Muscle of leg (tissue), 11 donors: ENCODE measurements around the gene KRT4. TPM values are rescaled to one million over a fixed set of nuclear protein-coding genes. Genes with fewer than 3 reads are reported as not detected.
"Not testable (repeated sequence)": the region's sequence is repeated elsewhere in the genome, so short reads cannot be mapped to it uniquely, and the experiment has no call there.

Source experiments
- DNase-seq: peaks from one replicate; pipeline ENCODE4 v3.0.0; 2013
- H3K27ac ChIP-seq: one replicate; pipeline ENCODE4 v1.5.1; 2013; ENCODE audit warnings: mild to moderate bottlenecking, low read length, control low read depth
- H3K27me3 ChIP-seq: one replicate; pipeline ENCODE4 v1.6.1; 2013; ENCODE audit warnings: low read length; ENCODE audit not compliant: control insufficient read depth, insufficient read depth
- H3K36me3 ChIP-seq: one replicate; pipeline ENCODE4 v1.6.1; 2013; ENCODE audit warnings: low read length; ENCODE audit not compliant: control insufficient read depth, insufficient read depth
- H3K4me1 ChIP-seq: one replicate; pipeline ENCODE4 v1.6.1; 2013; ENCODE audit warnings: low read length; ENCODE audit not compliant: control insufficient read depth, insufficient read depth
- H3K4me3 ChIP-seq: one replicate; pipeline ENCODE4 v1.5.1; 2013; ENCODE audit warnings: low read length, control low read depth
- H3K9me3 ChIP-seq: replicated peaks from 2 replicates; pipeline ENCODE4 v1.6.1; 2013; ENCODE audit warnings: low read depth, low read length; ENCODE audit not compliant: control insufficient read depth
- WGBS: methylation state at CpG from one replicate; pipeline ENCODE4 v1.1.5; 2013; ENCODE audit warnings: missing lambda C conversion rate; ENCODE audit not compliant: insufficient coverage; 5-methylcytosine and 5-hydroxymethylcytosine counted together
- polyA plus RNA-seq, 8 donors: library from polyadenylated mRNA; unstranded; fragments of 120-200 nt; gene quantifications; one replicate each; pipeline versions ENCODE4 v1.2.1 to v1.2.3, GENCODE V29; 2013; ENCODE audit warnings: inconsistent platforms in 1 of 8, low replicate concordance in 1 of 8; ENCODE audit not compliant: insufficient read length in 8 of 8, insufficient read depth in 1 of 8
- total RNA-seq: library from RNA; stranded (reverse); fragments of 120-200 nt; gene quantifications from one replicate; pipeline ENCODE4 v1.2.4, GENCODE V29; 2013

KRT4 gene
- total and polyA plus RNA-seq, 9 donors: 0.04 to 178 (median 0.44) TPM; not detected in 1

DNA sequence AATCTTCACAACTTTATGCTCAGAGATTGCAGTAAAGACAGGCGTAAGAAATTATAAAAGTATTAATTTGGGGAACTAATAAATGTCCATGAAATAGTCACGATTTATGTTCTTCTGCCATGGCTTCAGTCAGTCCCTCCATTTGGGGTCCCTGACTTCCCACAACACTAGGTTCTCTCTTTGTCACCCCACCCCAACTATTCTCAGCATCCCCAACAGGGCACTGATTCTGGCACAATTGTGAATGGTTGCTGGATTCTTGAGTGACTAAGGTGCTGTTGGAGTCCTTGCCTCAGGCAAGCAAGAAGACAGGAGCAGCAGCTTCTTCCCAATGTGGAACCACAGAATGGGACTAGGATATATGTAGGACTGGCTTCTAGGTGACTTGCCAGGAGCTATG lies 52.1 kb downstream of the KRT4 start:
- H3K9me3 ChIP-seq: peaks cover 10% of the 10 kb centered on the region
- DNase-seq: no peak
- no peak overlapping the region for H3K27ac ChIP-seq
- H3K27me3 ChIP-seq: peaks cover 3% of the 10 kb centered on the region
- H3K4me1 ChIP-seq: no peaks in the 10 kb centered on the region
- 100% methylated on average over 1 of the region's 2 CpGs for WGBS
- no peak overlapping the region for H3K4me3 ChIP-seq
- no peaks in the 10 kb centered on the region for H3K36me3 ChIP-seq

DNA sequence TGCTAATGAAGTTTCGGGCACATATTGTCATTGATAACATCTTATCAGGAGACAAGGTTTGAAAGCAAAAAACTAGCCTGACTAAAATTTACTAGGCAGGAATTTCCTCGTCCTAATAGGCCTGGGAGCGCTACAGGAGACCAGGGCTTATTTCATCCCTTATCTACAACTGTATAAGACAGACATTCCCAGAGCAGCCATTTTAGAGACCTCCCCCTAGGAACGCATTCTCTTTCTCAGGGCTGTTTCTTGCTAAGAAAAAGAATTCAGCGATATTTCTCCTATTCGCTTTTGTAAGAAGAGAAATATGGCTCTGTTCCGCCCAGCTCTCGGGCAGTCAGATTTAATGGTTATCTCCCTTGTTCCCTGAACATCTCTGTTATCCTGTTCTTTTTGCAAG lies 52.7 kb downstream of the KRT4 start:
- H3K9me3 ChIP-seq: peaks cover 10% of the 10 kb centered on the region
- H3K27ac ChIP-seq, DNase-seq, H3K27me3 ChIP-seq, H3K36me3 ChIP-seq, H3K4me1 ChIP-seq, H3K4me3 ChIP-seq: not testable (repeated sequence)
- 83% methylated on average over 7 of the region's 8 CpGs for WGBS

DNA sequence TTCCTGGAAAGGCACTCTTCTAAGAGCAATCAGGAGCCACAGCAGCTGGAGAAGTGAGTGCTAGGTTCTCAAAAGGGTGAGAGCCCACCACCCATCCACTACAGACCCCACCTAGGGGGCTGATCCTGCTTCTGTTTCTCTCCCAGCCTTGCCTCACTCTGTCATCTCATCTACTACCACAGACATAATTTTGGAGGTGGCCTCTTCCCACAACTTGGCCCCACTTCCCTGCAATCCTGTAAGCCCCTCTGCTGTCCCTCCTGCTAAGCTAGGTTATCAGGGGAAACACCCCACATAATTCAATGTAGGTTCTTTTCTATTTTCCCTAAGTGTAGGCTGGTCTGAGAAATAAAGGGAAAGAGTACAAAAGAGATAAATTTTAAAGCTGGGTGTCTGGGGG lies 53.3 kb downstream of the KRT4 start:
- no peaks in the 10 kb centered on the region for H3K36me3 ChIP-seq
- peaks cover under 1% of the 10 kb centered on the region for H3K27me3 ChIP-seq
- H3K4me1 ChIP-seq: no peaks in the 10 kb centered on the region
- no peak overlapping the region for H3K27ac ChIP-seq
- peaks cover 10% of the 10 kb centered on the region for H3K9me3 ChIP-seq
- H3K4me3 ChIP-seq: no peak overlapping the region
- no peak for DNase-seq

DNA sequence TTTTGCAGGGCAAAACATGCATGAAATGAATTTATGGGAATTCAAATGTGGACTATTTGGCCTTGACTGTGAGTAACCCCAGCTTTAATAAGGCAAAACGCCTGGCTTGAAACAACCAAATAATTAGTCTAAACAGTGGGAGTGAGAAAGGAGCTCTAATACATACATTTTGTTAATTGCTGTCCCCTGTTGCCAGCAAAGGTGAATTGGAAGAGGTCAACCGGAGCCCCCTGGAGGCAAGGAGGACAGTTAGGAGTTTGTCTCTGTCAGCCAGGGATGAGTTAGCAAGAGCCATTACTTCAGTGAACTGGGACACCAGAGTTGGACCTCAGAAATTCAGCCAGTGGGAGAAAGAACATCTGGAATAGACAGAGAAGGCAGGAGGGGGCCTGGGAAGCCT lies 54.2 kb downstream of the KRT4 start:
- H3K4me3 ChIP-seq: no peak overlapping the region
- peaks cover 10% of the 10 kb centered on the region for H3K9me3 ChIP-seq
- no peaks in the 10 kb centered on the region for H3K4me1 ChIP-seq
- no CpG with 5 or more reads among the region's 2 CpGs for WGBS
- no peaks in the 10 kb centered on the region for H3K36me3 ChIP-seq
- H3K27me3 ChIP-seq: peaks cover 2% of the 10 kb centered on the region
- no peak overlapping the region for H3K27ac ChIP-seq
- no peak for DNase-seq

DNA sequence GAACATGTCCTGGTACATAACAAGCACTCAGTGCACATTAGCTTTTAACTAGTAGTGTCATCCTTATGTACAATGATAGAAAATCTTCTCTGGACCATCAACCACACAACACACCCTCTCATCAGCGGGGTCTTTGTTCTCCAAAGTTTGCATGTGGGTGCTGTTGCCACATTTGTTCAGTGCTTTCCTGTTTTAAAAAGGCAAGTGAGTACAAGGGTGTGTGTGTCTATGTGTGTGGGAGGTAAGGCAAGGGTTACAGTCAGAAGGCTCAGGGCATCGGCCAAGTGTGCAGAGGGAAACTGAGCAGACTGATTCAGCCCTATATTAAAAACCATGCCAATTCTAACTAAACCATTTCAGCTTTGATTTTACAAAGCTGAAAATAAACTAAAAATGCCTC lies 54.7 kb downstream of the KRT4 start:
- Histone ChIP-seq H3K27me3 (peaks cover 2% of the 10 kb centered on the region), H3K4me3 (no peak overlapping the region), H3K36me3 (no peaks in the 10 kb centered on the region), H3K27ac (no peak overlapping the region), H3K4me1 (no peaks in the 10 kb centered on the region), H3K9me3 (peaks cover 10% of the 10 kb centered on the region)
- no peak for DNase-seq
- no CpG with 5 or more reads among the region's 2 CpGs for WGBS

DNA sequence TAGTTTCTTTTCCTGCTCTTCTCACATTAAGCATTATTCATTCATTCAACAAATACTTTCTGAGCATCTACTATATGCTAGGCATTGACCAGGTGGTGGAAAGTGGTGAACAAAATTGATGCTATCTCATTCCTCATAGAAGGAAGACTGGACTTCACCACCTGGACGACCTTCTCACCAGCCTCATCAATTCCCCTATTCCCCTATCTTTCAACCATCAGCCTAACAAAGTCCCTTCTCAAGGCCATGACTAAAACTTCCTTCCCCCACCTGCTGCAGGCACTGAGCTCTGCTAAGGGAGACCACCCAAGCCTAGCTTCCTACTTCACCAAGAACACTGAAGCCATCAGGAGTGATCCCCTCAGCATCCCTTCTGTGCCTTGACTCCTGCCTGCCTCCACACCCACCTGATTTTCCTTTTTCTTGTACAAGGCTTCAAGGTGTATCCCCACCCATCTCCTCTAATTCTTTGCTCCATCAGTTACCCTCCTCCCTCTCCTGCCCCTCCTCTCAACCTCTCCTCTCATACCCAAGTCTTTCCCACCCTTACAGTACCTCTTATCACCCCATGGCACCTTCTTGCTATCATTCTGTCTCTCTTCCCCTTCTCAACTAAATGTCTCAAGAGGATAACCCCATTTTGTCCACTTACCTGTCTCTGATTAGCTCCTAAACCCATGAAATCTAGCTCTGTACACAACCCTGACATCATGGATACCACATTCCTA lies 56.3 kb downstream of the KRT4 start:
- no peak overlapping the region for H3K4me3 ChIP-seq

More for the DNA sequence above, 56.3 kb downstream of the KRT4 start:
- Histone ChIP-seq H3K27ac (no peak overlapping the region), H3K36me3 (no peaks in the 10 kb centered on the region), H3K27me3 (peaks cover 5% of the 10 kb centered on the region), H3K4me1 (no peaks in the 10 kb centered on the region), H3K9me3 (peaks cover 10% of the 10 kb centered on the region)
- DNase-seq: no peak
- WGBS: 13% methylated on average over 1 of the region's 1 CpG

Other genes with a start within 250 kb of the KRT4 start
- not detected for gene KRT74, start 240.3 kb downstream of the KRT4 start, total RNA-seq
- under 1 TPM in 1 of 8 donors, not detected in 7; 0.09 TPM for gene KRT74, start 240.3 kb downstream of the KRT4 start, polyA plus RNA-seq
- not detected for gene KRT72, start 212.7 kb downstream of the KRT4 start, total RNA-seq
- gene KRT72, start 212.7 kb downstream of the KRT4 start, polyA plus RNA-seq: not detected
- 0.09 TPM for gene KRT73, start 195.6 kb downstream of the KRT4 start, total RNA-seq
- under 1 TPM in 1 of 8 donors, not detected in 7; 0.12 TPM for gene KRT73, start 195.6 kb downstream of the KRT4 start, polyA plus RNA-seq
- not detected for gene KRT2, start 161.9 kb downstream of the KRT4 start, total RNA-seq
- gene KRT2, start 161.9 kb downstream of the KRT4 start, polyA plus RNA-seq: under 1 TPM in 2 of 8 donors, not detected in 6; 0.11 to 0.18 TPM
- 0.35 TPM for gene KRT1, start 133.7 kb downstream of the KRT4 start, total RNA-seq
- gene KRT1, start 133.7 kb downstream of the KRT4 start, polyA plus RNA-seq: 100 to 1,000 TPM in 1 of 8 donors, 10 to 100 TPM in 1, 1 to 10 TPM in 4, under 1 TPM in 2; 0.47 to 193 (median 1.9) TPM
- not detected for gene KRT77, start 110.6 kb downstream of the KRT4 start, total RNA-seq
- under 1 TPM in 2 of 8 donors, not detected in 6; 0.08 to 0.61 TPM for gene KRT77, start 110.6 kb downstream of the KRT4 start, polyA plus RNA-seq
- not detected for gene KRT76, start 36.8 kb downstream of the KRT4 start, total RNA-seq
- not detected for gene KRT76, start 36.8 kb downstream of the KRT4 start, polyA plus RNA-seq
- not detected for gene KRT3, start 18.0 kb downstream of the KRT4 start, total RNA-seq
- under 1 TPM in 1 of 8 donors, not detected in 7; 0.13 TPM for gene KRT3, start 18.0 kb downstream of the KRT4 start, polyA plus RNA-seq
- gene KRT79, start 20.2 kb upstream of the KRT4 start, total RNA-seq: not detected
- not detected for gene KRT79, start 20.2 kb upstream of the KRT4 start, polyA plus RNA-seq
- not detected for gene KRT78, start 34.9 kb upstream of the KRT4 start, total RNA-seq
- gene KRT78, start 34.9 kb upstream of the KRT4 start, polyA plus RNA-seq: 1 to 10 TPM in 1 of 8 donors, under 1 TPM in 2, not detected in 5; 0.05 to 2.8 (median 0.79) TPM
- gene KRT8, start 91.0 kb upstream of the KRT4 start, total RNA-seq: 1.1 TPM
- gene KRT8, start 91.0 kb upstream of the KRT4 start, polyA plus RNA-seq: 10 to 100 TPM in 3 of 8 donors, 1 to 10 TPM in 5; 1.3 to 56.7 (median 4.6) TPM
- 4.3 TPM for gene KRT18, start 135.0 kb upstream of the KRT4 start, total RNA-seq
- 10 to 100 TPM in 3 of 8 donors, 1 to 10 TPM in 5; 3.6 to 39.0 (median 5.2) TPM for gene KRT18, start 135.0 kb upstream of the KRT4 start, polyA plus RNA-seq
- 699 TPM for gene EIF4B, start 192.3 kb upstream of the KRT4 start, total RNA-seq
- gene EIF4B, start 192.3 kb upstream of the KRT4 start, polyA plus RNA-seq: 100 to 1,000 TPM; 353 to 473 (median 417) TPM
- gene TNS2, start 235.9 kb upstream of the KRT4 start, total RNA-seq: 49.3 TPM
- gene TNS2, start 235.9 kb upstream of the KRT4 start, polyA plus RNA-seq: 100 to 1,000 TPM in 3 of 8 donors, 10 to 100 TPM in 5; 66.8 to 119 (median 99.4) TPM